CD4-positive, alpha-beta T cell treated with Interleukin-1 beta for 1 hour (primary cell): ENCODE results near the gene NXPE4.
"Not testable (repeated sequence)": the region's sequence is repeated elsewhere in the genome, so short reads cannot be mapped to it uniquely, and the experiment has no call there.

ENCODE experiments used
- DNase-seq, 2 donors: peaks; one replicate each; pipeline ENCODE4 v3.0.0-alpha.2; 2020 to 2022

The NXPE4 gene

GRCh38 chr11:114595571-114595970 is at the start of gene NXPE4:
Gene NXPE4 (minus strand): TSS chr11:114595786. CDS start chr11:114594759, 1,027 bp downstream.
- DNase-seq, result no peak

GRCh38 chr11:114639440-114639839 is 43.9 kb upstream of the NXPE4 start:
- DNase-seq, result not testable (repeated sequence)

GRCh38 chr11:114631445-114631965 is 35.9 kb upstream of the NXPE4 start:
- DNase-seq, result not testable (repeated sequence)

- DNase-seq, result no peak
Observed at GRCh38 chr11:114625294-114625693, 29.7 kb upstream of the NXPE4 start.

GRCh38 chr11:114624455-114625207 is 29.0 kb upstream of the NXPE4 start:
- DNase-seq, result no peak

- no peak for DNase-seq
Observed at GRCh38 chr11:114623720-114624119, 28.1 kb upstream of the NXPE4 start.

GRCh38 chr11:114622858-114623257 is 27.3 kb upstream of the NXPE4 start:
- no peak for DNase-seq

GRCh38 chr11:114621950-114622809 is 26.6 kb upstream of the NXPE4 start:
- no peak for DNase-seq

- DNase-seq, result no peak
Observed at GRCh38 chr11:114621072-114621471, 25.5 kb upstream of the NXPE4 start.

GRCh38 chr11:114619659-114620173 is 24.1 kb upstream of the NXPE4 start:
- DNase-seq, result no peak

GRCh38 chr11:114618139-114618538 is 22.6 kb upstream of the NXPE4 start:
- DNase-seq, result no peak

- DNase-seq, result no peak
Observed at GRCh38 chr11:114617157-114618124, 21.9 kb upstream of the NXPE4 start.

GRCh38 chr11:114616516-114616915 is 20.9 kb upstream of the NXPE4 start:
- no peak for DNase-seq

- no peak for DNase-seq
Observed at GRCh38 chr11:114615448-114616361, 20.1 kb upstream of the NXPE4 start.

- DNase-seq, result no peak
Observed at GRCh38 chr11:114614127-114614720, 18.6 kb upstream of the NXPE4 start.

- not testable (repeated sequence) for DNase-seq
Observed at GRCh38 chr11:114613094-114613493, 17.5 kb upstream of the NXPE4 start.

GRCh38 chr11:114612686-114613085 is 17.1 kb upstream of the NXPE4 start:
- no peak for DNase-seq

GRCh38 chr11:114612199-114612598 is 16.6 kb upstream of the NXPE4 start:
- DNase-seq, result not testable (repeated sequence)

GRCh38 chr11:114610984-114611944 is 15.7 kb upstream of the NXPE4 start:
- DNase-seq, result no peak
